ENCODE results near the gene TRPM8. TPM values are rescaled to one million over a fixed set of nuclear protein-coding genes. Genes with fewer than 3 reads are reported as not detected.
"Not testable (repeated sequence)": the region's sequence is repeated elsewhere in the genome, so short reads cannot be mapped to it uniquely, and the experiment has no call there.

TRPM8 gene
- total RNA-seq, 1 experiment from 2014 or later = 3.9 TPM

DNA sequence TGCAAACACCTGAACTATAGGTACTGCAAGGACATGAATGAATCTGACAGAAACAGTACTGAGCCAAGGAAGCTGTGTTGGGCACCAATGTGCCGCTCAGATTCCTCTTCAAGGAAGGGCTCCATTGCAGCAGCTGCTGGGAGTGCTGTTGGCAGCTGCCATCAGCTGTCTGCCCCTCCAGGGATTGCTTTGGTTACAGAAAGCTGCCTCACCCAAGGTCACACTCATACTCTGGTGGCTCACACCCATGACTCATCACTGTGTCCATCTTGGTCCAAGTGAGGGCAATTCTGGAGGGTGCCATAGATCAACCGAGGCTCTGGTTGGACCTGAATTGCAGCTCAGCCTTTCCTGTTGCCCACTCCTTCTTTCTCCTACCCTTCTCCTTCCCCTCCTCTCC lies 24.4 kb upstream of the TRPM8 start:
- DNase-seq (ENCODE audit: low read depth, low spot score) (no peak), ATAC-seq (no peak)
- Histone ChIP-seq H3K36me3 (ENCODE audit: control insufficient read depth, insufficient read depth, low read length) (no peaks in the 10 kb centered on the region), H3K27ac (ENCODE audit: low read length) (no peak overlapping the region), H3K9me3 (ENCODE audit: control insufficient read depth, insufficient read depth, low read depth, low read length) (no peaks in the 10 kb centered on the region), H3K27me3 (ENCODE audit: control insufficient read depth, insufficient read depth, low read length) (no peaks in the 10 kb centered on the region), H3K4me3 (ENCODE audit: low read depth in 2 of 2, low read length in 2 of 2) (no peak overlapping the region), H3K4me1 (ENCODE audit: control insufficient read depth, insufficient read depth, low read length) (no peaks in the 10 kb centered on the region)
- ChIA-PET POLR2A (no interaction called here), CTCF (no interaction called here)
- intact Hi-C loops (cut with micrococcal nuclease; ENCODE audit: unreplicated experiment) (no loop called here), in situ Hi-C loops (cut with HindIII; ENCODE audit: low pct_unique_long_range_greater_than_20kb, low sequenced_read_pairs) (no loop called here)
- TF ChIP-seq SIN3A (IDR thresholded peaks at IDR 0.05; ENCODE audit: borderline replicate concordance, insufficient read depth, low read depth, low read length) (no peak), POLR2AphosphoS5 (IDR thresholded peaks at IDR 0.05; ENCODE audit: low read depth, low read length) (no peak)
- TF ChIP-seq, protein P1, sequence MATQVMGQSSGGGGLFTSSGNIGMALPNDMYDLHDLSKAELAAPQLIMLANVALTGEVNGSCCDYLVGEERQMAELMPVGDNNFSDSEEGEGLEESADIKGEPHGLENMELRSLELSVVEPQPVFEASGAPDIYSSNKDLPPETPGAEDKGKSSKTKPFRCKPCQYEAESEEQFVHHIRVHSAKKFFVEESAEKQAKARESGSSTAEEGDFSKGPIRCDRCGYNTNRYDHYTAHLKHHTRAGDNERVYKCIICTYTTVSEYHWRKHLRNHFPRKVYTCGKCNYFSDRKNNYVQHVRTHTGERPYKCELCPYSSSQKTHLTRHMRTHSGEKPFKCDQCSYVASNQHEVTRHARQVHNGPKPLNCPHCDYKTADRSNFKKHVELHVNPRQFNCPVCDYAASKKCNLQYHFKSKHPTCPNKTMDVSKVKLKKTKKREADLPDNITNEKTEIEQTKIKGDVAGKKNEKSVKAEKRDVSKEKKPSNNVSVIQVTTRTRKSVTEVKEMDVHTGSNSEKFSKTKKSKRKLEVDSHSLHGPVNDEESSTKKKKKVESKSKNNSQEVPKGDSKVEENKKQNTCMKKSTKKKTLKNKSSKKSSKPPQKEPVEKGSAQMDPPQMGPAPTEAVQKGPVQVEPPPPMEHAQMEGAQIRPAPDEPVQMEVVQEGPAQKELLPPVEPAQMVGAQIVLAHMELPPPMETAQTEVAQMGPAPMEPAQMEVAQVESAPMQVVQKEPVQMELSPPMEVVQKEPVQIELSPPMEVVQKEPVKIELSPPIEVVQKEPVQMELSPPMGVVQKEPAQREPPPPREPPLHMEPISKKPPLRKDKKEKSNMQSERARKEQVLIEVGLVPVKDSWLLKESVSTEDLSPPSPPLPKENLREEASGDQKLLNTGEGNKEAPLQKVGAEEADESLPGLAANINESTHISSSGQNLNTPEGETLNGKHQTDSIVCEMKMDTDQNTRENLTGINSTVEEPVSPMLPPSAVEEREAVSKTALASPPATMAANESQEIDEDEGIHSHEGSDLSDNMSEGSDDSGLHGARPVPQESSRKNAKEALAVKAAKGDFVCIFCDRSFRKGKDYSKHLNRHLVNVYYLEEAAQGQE (IDR thresholded peaks at IDR 0.05; ENCODE audit: insufficient read depth in 1 of 2, low read depth in 2 of 2, low read length in 1 of 2) = no peak
- TF ChIP-seq, protein P2, sequence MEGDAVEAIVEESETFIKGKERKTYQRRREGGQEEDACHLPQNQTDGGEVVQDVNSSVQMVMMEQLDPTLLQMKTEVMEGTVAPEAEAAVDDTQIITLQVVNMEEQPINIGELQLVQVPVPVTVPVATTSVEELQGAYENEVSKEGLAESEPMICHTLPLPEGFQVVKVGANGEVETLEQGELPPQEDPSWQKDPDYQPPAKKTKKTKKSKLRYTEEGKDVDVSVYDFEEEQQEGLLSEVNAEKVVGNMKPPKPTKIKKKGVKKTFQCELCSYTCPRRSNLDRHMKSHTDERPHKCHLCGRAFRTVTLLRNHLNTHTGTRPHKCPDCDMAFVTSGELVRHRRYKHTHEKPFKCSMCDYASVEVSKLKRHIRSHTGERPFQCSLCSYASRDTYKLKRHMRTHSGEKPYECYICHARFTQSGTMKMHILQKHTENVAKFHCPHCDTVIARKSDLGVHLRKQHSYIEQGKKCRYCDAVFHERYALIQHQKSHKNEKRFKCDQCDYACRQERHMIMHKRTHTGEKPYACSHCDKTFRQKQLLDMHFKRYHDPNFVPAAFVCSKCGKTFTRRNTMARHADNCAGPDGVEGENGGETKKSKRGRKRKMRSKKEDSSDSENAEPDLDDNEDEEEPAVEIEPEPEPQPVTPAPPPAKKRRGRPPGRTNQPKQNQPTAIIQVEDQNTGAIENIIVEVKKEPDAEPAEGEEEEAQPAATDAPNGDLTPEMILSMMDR (IDR thresholded peaks at IDR 0.05) = no peak
- no TSS peak for BruUV-seq (replicated peaks)

DNA sequence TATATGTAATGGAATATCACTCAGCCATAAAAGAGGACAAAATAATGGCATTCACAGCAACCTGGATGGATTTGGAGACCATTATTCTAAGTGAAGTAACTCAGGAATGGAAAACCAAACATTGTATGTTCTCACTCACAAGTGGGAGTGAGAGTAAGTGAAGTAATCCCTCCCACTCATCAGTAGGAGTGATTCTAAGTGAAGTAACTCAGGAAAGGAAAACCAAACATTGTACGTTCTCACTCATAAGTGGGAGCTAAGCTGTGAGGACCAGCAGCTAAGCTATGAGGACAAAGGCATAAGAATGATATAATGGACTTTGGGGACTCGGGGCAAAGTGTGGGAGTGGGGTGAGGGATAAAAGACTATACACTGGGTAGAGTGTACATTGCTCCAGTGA lies 20.9 kb upstream of the TRPM8 start:
- ATAC-seq; in situ Hi-C loops (cut with HindIII; ENCODE audit: low pct_unique_long_range_greater_than_20kb, low sequenced_read_pairs): not testable (repeated sequence)

DNA sequence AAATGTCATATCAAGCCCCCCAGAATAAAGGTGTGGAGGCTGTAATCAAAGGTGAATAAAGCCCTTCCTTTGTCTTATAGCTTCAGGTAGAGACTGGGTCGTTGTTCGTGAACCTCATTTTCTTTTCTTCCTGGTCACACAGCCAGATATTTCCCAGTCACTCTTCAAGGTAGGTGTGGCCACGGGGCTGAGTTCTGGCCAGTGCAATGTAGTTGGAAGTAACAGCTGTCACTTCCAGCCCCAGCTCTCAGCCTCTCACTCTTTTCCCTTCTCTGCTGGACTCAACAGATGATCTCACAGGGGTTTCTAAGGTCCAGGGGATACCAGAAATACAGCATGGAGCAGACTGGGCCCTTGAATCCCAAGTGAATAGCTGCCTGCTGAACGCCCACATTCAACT lies 15.8 kb upstream of the TRPM8 start:
- BruUV-seq (replicated peaks) = no TSS peak
- Histone ChIP-seq H3K9me3 (ENCODE audit: control insufficient read depth, insufficient read depth, low read depth, low read length) (no peaks in the 10 kb centered on the region), H3K27ac (ENCODE audit: low read length) (no peak overlapping the region), H3K4me3 (ENCODE audit: low read depth in 2 of 2, low read length in 2 of 2) (no peak overlapping the region), H3K4me1 (ENCODE audit: control insufficient read depth, insufficient read depth, low read length) (no peaks in the 10 kb centered on the region), H3K27me3 (ENCODE audit: control insufficient read depth, insufficient read depth, low read length) (no peaks in the 10 kb centered on the region), H3K36me3 (ENCODE audit: control insufficient read depth, insufficient read depth, low read length) (no peaks in the 10 kb centered on the region)
- DNase-seq (ENCODE audit: low read depth, low spot score) = no peak
- ChIA-PET CTCF (no interaction called here), POLR2A (no interaction called here)
- no peak for ATAC-seq
- intact Hi-C loops (cut with micrococcal nuclease; ENCODE audit: unreplicated experiment) (no loop called here), in situ Hi-C loops (cut with HindIII; ENCODE audit: low pct_unique_long_range_greater_than_20kb, low sequenced_read_pairs) (no loop called here)
- TF ChIP-seq, protein P1 (IDR thresholded peaks at IDR 0.05; ENCODE audit: insufficient read depth in 1 of 2, low read depth in 2 of 2, low read length in 1 of 2) = no peak
- no peak for TF ChIP-seq POLR2AphosphoS5 (IDR thresholded peaks at IDR 0.05; ENCODE audit: low read depth, low read length)
- no peak for TF ChIP-seq TCF7L2 (IDR thresholded peaks at IDR 0.05; ENCODE audit: low read depth, low read length)
- no peak for TF ChIP-seq SIN3A (IDR thresholded peaks at IDR 0.05; ENCODE audit: borderline replicate concordance, insufficient read depth, low read depth, low read length)
- TF ChIP-seq, protein P2 (IDR thresholded peaks at IDR 0.05) = no peak

More for the DNA sequence above, 20.9 kb upstream of the TRPM8 start:
- DNase-seq (ENCODE audit: low read depth, low spot score); H3K4me3 ChIP-seq (ENCODE audit: low read depth in 2 of 2, low read length in 2 of 2); POLR2A ChIA-PET; intact Hi-C loops (cut with micrococcal nuclease; ENCODE audit: unreplicated experiment); H3K36me3 ChIP-seq (ENCODE audit: control insufficient read depth, insufficient read depth, low read length); BruUV-seq (replicated peaks); H3K4me1 ChIP-seq (ENCODE audit: control insufficient read depth, insufficient read depth, low read length); H3K27ac ChIP-seq (ENCODE audit: low read length); H3K9me3 ChIP-seq (ENCODE audit: control insufficient read depth, insufficient read depth, low read depth, low read length); CTCF ChIA-PET; H3K27me3 ChIP-seq (ENCODE audit: control insufficient read depth, insufficient read depth, low read length): not testable (repeated sequence)

All from Panc1 (cell line).